ENCODE measurements around the gene ARHGEF1. TPM values are rescaled to one million over a fixed set of nuclear protein-coding genes. Genes with fewer than 3 reads are reported as not detected.

The ARHGEF1 gene
- polyA plus RNA-seq, 1 donor (not counting 4 experiments of a cell fraction or from before 2014, with no cell fraction given): 30.5 TPM

DNA sequence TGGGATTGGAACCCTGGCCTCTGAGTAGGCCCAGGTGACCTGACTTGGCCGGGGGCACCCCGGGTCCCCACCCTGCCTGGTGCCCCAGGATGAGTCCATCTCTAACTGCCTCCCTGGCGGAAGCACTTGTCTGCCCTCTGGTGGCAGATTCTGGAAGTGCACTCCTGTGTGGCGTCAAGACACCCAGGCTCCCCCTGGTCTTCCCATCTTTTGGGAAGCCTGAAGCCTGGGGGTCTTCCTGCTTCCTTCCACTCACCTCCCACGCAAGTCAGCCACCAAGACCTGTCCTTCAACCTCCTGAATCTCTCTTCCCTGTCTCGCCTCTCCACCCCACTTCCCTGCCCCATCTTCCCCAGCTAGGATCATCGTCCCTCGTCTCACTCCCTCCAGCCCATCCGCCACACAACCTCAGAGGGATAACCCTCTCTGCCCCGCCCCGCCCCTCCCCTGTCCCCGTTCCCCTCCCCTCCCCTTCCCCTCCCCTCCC is 68.7 kb downstream of the ARHGEF1 start:
- Histone ChIP-seq H3K9me3 (ENCODE audit: control insufficient read depth, low read depth, low read length) (no peaks in the 10 kb centered on the region), H4K20me1 (ENCODE audit: control insufficient read depth, extremely low read depth, insufficient read depth, low read length) (no peaks in the 10 kb centered on the region), H3K79me2 (ENCODE audit: control insufficient read depth, insufficient read depth, low read length) (no peaks in the 10 kb centered on the region), H3K9me1 (ENCODE audit: control insufficient read depth, extremely low read depth, insufficient read depth, low read length) (no peaks in the 10 kb centered on the region), H3K4me2 (ENCODE audit: control insufficient read depth, extremely low read depth, insufficient read depth, low read depth, low read length) (peak overlapping the region; percentile 70), H3K4me1 (ENCODE audit: control insufficient read depth, extremely low read depth, insufficient read depth, low read length) (no peaks in the 10 kb centered on the region), H3K27me3 (ENCODE audit: control insufficient read depth, extremely low read depth, insufficient read depth, low read length) (no peaks in the 10 kb centered on the region), H3K4me3 (ENCODE audit: control insufficient read depth in 2 of 3, extremely low read depth in 1 of 3, insufficient read depth in 2 of 3, low read depth in 1 of 3, low read length in 3 of 3) (no peak overlapping the region), H2AFZ (ENCODE audit: control insufficient read depth, low read length) (peak overlapping the region; percentile 76), H3K36me3 (ENCODE audit: control insufficient read depth in 2 of 2, extremely low read depth in 1 of 2, insufficient read depth in 2 of 2, low read length in 2 of 2) (peaks cover 0 to 6% of the 10 kb centered on the region in 2 experiments), H3K9ac (ENCODE audit: control insufficient read depth, extremely low read depth, insufficient read depth, low read length) (no peak overlapping the region), H3K27ac (ENCODE audit: control insufficient read depth, insufficient read depth, low read length) (no peak overlapping the region)
- no peak for TF ChIP-seq EZH2 (IDR thresholded peaks at IDR 0.05; ENCODE audit: low read length)
- TF ChIP-seq, protein P1, sequence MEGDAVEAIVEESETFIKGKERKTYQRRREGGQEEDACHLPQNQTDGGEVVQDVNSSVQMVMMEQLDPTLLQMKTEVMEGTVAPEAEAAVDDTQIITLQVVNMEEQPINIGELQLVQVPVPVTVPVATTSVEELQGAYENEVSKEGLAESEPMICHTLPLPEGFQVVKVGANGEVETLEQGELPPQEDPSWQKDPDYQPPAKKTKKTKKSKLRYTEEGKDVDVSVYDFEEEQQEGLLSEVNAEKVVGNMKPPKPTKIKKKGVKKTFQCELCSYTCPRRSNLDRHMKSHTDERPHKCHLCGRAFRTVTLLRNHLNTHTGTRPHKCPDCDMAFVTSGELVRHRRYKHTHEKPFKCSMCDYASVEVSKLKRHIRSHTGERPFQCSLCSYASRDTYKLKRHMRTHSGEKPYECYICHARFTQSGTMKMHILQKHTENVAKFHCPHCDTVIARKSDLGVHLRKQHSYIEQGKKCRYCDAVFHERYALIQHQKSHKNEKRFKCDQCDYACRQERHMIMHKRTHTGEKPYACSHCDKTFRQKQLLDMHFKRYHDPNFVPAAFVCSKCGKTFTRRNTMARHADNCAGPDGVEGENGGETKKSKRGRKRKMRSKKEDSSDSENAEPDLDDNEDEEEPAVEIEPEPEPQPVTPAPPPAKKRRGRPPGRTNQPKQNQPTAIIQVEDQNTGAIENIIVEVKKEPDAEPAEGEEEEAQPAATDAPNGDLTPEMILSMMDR (optimal IDR thresholded peaks at IDR 0.05 in 1 of 3, IDR thresholded peaks at IDR 0.05 in 1 of 3, conservative IDR thresholded peaks at IDR 0.05 in 1 of 3; ENCODE audit: extremely low read depth in 1 of 3, insufficient read depth in 2 of 3, low read length in 3 of 3): peak; percentile 94 to 99 (median 98)
- FAIRE-seq (peak; percentile 43), DNase-seq (ENCODE audit: low read depth, low spot score) (peak; percentile 35)
- dilution Hi-C loops (cut with MboI; ENCODE audit: extremely low pct_ligation_motif_present, low sequenced_read_pairs): no loop called here

DNA sequence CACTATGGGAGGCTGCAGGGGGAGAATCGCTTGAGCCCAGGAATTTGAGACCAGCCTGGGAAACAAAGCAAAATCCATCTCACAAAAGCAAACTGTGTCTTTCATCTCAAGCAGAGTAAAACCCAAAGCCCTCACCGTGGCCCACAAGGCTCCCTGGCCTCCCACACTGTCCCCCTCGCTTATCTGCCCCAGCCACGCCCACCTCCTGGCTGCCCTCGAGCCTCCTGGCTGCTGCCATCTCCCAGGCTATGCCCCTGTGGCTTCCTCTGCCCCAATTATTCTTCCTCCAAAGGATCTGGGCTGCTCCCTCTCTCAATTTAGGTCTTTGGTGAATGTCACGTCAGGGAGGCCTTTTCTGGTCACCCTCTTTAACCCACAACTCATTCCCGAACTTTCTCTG is 72.5 kb downstream of the ARHGEF1 start:
- Histone ChIP-seq H3K9ac (ENCODE audit: control insufficient read depth, extremely low read depth, insufficient read depth, low read length) (no peak overlapping the region), H3K4me2 (ENCODE audit: control insufficient read depth, extremely low read depth, insufficient read depth, low read depth, low read length) (no peak overlapping the region), H3K4me1 (ENCODE audit: control insufficient read depth, extremely low read depth, insufficient read depth, low read length) (peaks cover 14% of the 10 kb centered on the region), H4K20me1 (ENCODE audit: control insufficient read depth, extremely low read depth, insufficient read depth, low read length) (peaks cover 7% of the 10 kb centered on the region), H3K9me1 (ENCODE audit: control insufficient read depth, extremely low read depth, insufficient read depth, low read length) (no peaks in the 10 kb centered on the region), H3K27me3 (ENCODE audit: control insufficient read depth, extremely low read depth, insufficient read depth, low read length) (no peaks in the 10 kb centered on the region), H2AFZ (ENCODE audit: control insufficient read depth, low read length) (no peak overlapping the region), H3K27ac (ENCODE audit: control insufficient read depth, insufficient read depth, low read length) (no peak overlapping the region), H3K36me3 (ENCODE audit: control insufficient read depth in 2 of 2, extremely low read depth in 1 of 2, insufficient read depth in 2 of 2, low read length in 2 of 2) (peaks cover 0 to 9% of the 10 kb centered on the region in 2 experiments), H3K9me3 (ENCODE audit: control insufficient read depth, low read depth, low read length) (no peaks in the 10 kb centered on the region), H3K79me2 (ENCODE audit: control insufficient read depth, insufficient read depth, low read length) (no peaks in the 10 kb centered on the region), H3K4me3 (ENCODE audit: control insufficient read depth in 2 of 3, extremely low read depth in 1 of 3, insufficient read depth in 2 of 3, low read depth in 1 of 3, low read length in 3 of 3) (no peak overlapping the region)
- FAIRE-seq: no peak
- dilution Hi-C loops (cut with MboI; ENCODE audit: extremely low pct_ligation_motif_present, low sequenced_read_pairs): no loop called here
- no peak for DNase-seq (ENCODE audit: low read depth, low spot score)
- TF ChIP-seq EZH2 (IDR thresholded peaks at IDR 0.05; ENCODE audit: low read length): no peak
- TF ChIP-seq, protein P1 (optimal IDR thresholded peaks at IDR 0.05 in 1 of 3, IDR thresholded peaks at IDR 0.05 in 1 of 3, conservative IDR thresholded peaks at IDR 0.05 in 1 of 3; ENCODE audit: extremely low read depth in 1 of 3, insufficient read depth in 2 of 3, low read length in 3 of 3): no peak
